CD4-positive, alpha-beta T cell treated with Interleukin-12 subunit alpha and Interleukin-12 subunit beta, for 1 hour (primary cell): ENCODE data around the gene GAS2L2.

Source experiments
- DNase-seq: peaks from one replicate; pipeline ENCODE4 v3.0.0-alpha.2; 2020

GAS2L2 gene

DNA sequence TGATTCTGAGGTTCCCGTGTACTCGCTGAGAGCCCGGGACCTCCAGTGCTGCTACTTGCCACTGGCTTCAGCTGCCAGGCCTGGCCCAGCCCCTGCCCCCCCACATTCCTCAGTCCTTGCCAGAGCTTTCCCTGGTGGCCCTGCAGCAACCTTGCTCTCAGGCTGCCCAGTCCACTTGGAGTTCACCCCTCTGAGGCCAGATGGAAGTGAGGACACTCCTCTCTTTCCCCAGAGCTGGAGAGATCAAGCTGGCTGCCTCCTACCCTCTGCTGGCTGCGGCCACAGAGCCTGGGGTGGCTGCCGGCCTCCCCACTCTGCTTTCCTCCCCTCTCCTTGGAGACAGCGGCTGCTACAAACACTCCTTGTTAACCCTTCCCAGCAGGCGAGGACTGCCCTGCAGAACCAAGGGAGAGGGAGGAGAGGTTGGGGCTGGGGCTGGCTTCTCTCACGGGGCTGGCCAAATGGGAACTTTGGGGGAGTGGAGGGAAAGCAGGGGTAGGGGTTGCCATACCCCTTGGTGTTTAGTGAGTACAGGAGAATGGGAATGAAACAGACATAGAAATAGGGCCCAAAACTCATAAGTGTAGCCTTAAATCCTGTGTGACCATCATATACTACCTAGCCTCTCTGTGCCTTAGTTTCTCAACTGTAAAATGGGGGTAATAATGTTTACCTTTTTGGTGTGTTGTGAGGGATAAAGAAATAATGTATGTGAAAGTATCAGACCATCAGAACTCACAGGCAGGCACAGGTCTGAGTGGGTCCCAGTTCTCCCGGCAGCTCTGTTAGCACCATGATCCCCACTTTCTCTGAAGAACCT is at the start of gene GAS2L2:
Gene GAS2L2 (minus strand): TSS at position 295 of the 820 bp plus-strand sequence. CDS start 389 bp downstream, outside the sequence.
- no peak for DNase-seq

DNA sequence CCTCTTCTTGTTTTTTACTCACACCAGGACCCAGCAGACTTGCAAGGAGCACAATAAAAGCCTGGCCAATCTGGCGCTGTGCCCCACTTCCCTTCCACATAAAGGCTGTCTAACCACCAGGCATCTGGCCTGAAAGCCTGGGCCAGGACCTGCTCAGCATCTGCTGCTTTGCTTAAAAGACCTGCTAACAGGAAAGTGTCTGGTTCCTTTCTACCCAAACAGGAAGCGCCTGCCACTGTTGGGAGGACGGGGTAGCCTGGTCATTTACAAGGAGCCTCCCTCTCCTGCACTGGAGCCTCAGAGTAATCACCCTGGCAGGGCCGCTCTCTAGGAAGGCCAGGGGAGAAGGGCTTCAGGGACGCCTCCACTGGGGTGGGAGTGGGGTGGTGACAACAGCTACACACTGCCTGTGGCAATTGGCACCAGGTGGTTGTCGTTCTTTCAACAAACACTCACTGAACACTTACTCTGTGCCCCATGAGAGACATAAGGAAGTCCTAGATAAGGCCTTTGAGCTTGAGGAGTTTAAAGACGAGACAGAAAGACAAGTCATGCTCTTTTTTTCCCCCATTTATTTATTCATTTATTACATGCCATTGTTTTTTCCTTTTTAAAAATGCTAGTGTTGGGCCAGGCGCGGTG is 48.7 kb upstream of the GAS2L2 start:
- DNase-seq, result no peak

DNA sequence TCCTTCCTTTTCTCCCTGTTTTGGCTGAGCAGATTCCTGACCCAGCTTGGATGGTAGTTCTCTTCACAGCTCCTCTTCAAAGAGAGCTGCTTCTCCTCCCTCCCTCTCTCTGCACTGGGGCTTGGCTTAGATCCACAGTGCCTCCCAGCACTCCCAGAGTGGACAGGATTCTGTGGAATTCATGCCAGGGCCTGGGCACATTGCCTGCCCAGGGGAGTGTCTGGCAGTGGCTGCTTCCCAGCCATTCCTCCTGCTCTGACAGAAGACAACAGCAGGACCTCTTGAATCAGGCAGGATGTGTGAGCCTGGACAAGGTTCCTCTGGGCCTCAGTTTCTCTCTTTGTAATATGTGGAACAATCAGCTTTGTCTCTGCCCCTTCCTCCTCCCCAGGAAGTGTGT is 46.9 kb upstream of the GAS2L2 start:
- no peak for DNase-seq

DNA sequence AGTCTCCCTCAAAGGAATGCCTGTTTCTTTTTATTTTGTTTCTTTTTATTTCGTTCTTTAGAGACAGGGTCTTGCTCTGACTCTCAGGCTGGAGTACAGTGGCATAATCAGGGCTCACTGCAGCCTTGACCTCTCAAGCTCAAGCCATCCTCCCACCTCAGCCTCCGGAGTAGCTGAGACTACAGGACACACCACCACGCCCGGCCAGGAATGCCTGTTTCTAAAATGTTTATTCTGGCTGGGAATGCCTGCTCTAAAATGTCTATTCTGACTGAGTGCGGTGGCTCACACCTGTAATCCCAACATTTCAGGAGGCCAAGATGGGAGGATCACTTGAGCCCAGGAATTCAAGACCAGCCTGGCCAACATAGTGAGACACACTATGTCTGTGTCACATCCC is 44.9 kb upstream of the GAS2L2 start:
- no peak for DNase-seq

DNA sequence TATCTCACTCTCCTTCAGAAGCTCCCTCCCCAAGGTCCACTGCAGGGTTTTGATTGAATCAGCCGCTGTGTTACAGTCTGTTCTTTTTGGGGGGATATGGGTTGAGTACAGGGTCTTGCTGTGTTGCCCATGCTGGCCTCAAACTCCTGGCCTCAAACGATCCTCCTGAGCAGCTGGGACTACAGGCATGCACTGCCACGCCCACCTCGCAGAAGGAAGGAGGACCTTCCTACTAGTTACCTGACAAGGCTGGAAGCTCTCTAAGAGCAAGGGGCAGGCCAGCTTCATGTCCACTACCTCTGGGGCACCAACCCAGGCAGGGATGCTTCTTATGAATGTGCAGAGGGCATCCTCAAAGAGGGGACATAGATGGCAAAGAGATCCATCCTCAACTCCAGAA is 44.3 kb upstream of the GAS2L2 start:
- DNase-seq, result no peak

DNA sequence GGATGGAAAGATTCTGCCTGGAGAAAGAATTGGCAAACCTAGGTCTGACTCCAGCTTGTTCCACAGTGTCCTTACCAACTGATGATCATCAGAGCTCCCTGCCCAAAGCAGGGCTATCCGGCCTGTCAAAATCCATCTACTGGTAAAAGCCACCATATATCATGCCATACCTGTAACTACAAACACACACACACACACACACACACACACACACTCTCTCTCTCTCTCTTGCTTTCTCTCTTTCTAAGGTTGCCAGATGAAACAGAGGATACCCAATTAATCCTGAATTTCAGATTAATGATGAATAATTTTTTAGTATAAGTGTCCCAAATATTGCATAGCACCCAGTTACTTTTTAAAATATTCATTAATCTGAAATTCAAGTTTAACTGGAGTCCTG is 43.9 kb upstream of the GAS2L2 start:
- no peak for DNase-seq

DNA sequence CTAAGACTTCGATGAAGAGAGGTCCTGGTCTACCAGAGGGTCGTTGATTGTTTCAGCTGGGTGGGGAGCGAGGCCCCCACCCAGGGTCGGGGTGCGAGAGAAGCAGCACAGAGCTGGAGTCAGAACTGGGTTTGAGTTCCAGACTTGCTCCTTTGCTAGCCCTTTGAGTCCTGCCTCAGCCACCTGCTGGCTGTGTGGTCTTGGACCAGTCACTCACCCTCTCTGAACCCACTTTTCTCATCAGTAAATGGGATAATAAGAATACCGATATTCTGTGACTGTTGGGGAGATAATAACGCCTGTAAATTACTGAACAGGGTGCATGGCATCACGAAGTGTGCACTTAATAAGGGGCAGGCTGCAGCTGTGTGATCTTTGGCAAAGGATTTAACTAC is 42.8 kb upstream of the GAS2L2 start:
- DNase-seq, result no peak

DNA sequence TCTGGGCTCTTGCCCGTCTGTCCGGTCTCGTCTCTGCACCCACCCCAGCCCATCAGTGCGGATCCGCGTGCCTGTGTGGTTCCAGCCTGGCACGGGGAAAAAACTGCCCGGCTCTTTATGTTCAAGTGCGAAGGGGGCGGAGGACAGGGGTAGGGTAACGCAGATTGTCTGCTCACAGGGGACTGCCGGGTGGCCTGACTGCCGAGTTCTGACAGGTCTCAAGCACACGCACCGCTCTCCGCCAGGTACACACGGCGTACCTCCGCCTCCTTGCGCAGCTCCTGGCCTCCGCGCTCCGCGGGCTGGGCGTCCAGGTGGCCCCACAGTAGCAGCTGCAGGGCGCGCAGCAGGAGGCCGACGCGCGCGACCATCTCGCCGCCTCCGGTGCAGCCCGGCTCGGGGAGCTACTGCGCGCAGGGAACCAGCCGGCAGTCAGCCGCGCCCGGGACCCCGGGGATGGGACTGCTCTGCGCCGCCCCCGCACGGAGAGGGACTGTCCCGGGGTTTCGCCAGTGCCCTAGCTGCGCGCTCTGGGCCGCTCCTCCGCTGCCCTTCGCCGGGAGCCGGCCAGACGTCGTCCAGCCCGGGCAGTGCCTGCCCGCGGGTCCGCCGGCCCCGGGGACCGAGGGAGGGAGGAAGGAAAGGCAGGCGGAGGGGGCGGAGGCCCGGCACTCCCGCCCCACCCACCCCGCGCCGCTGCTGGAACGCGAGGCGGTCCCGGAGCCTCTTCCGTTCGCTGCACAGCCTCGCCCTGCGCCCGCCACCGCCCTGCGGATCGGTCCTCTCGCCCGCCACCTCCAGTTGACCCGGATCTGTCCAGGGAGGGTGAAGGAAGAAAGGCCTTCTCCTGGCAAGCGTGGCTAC is 42.2 kb upstream of the GAS2L2 start, which contains the start of gene MMP28:
Gene MMP28 (minus strand): TSS at position 635 of the 864 bp plus-strand sequence. CDS start 264 bp downstream, at position 371.
- DNase-seq, result peak; percentile 22

DNA sequence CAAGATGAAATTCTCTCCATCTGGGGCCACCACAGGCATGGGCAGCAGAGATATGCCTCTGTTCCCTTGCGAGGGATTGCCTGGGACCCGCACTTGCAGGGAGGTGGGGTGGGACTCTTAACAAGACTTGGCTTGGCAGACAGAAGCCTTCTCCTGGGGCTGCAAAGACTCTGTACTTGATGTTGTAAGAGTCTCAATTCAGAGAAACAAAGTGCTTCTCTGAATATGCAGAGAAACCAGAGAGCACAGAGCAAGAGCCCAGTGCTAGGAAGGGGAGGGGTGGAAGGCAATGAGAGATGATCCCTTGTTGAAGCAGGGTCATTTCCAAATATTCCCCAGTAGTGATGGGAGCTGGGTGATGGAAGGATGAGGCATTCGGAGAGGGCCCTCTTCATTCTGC is 40.2 kb upstream of the GAS2L2 start:
- DNase-seq, result no peak

DNA sequence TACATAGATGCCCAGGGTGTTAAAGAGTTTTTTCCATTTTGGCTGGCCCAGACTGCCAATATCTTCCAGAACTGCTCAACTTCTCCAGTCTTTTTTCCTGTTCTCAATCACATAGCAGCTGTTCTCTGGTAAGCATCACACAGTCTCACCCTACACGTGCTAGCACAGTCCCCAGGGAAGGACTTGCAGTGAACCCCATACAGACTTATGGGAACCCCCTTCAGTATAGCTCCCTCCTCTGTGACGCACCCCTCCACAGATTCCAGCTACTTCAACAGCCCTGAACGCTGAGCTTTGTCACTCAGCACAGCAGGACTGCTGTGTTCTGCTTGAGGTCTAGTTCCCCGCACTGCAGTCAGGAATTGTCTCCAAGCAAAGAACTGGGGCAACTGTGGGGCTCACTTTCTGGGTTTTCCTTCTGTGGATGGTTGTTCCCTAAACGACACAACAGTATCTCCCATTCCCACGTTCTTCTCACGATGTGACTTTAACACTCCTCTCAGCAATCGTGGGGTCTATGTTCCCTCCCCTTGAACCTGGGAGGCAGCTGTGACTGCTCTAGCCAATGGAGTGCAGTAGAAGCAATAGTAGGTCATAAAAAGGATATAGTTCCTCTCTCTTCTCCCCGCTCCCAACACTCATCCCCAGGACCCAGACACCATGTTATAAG is 38.8 kb upstream of the GAS2L2 start:
- no peak for DNase-seq

DNA sequence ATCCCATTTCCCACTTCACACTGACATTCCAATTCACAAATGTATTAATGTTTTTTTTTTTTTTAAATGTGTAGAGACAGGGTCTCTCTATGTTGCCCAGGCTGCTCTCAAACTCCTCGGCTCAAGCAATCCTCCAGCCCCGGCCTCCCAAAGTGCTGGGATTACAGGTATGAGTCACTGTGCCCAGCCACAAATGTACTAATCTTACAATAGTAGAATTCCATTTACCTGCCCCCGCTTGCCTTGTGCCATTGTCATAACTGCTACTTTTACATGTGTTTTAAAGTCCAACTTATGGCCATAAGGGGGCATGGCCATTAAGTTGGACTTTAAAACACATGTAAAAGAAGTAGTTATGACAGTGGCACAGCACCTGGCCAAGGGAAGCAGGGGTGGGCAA is 37.8 kb upstream of the GAS2L2 start:
- no peak for DNase-seq

DNA sequence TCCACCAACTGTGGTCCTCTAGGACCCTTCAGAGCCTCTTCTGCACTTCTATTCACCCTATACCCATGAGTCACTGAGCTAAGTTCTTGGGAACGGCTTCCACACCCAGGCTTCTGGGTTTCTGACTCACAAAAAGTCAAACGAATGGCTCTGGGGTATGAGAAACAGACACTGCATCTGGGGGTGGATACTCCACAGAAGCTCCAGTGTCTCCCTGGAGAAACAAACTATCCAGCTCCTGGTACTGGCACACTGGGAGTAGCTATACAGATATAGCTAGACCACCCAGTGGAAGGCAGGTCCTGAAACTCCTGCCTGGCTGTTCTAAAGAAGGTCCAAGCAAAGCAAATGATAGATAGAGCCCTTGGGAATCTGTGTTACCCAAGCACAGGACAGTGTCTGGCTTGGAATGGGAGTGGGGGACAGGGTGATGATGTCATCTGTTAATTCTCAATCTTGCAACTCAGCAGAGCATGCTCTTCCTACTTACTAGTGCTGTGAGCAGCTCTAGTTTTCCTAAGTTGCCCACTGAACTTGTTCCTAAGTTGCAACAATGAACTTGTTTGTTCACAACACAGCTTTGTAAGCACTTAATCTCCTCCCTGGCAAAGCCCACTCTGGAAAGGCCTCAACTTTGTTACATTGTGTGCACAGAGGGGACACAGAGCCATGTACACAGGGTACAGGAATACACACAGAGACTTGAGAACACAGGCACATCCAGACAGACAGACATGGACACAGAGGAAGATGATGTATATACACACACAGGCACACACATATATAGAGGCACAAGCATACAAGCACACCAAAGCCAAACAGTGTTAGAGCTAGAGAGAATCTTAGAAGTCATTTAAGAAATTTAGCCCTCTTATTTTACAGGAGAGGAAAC is 35.7 kb upstream of the GAS2L2 start:
- no peak for DNase-seq

DNA sequence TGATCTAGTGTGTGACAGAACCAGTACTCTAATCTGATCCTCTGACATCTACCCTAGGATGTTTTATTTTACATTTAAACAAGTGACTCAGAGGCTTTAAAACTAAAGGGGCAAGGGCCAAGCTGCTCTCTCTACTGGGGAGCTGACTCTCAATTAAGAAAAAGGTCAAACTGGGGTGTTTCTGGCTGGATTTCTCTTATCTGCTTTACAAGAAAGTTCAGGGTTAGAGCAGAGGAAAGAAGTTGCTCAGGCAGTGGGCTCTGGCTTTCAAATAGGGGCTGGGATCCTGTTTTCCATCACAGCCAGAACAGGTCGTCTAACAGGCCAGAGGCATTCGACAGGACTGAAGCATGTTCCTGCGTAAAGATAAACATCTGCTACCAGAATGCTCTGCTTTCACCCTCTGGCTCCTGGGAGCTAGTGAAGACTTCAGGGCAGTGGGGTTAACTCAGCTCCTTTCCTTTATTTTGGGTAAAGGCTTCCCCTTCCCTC is 33.9 kb upstream of the GAS2L2 start:
- DNase-seq, result no peak

DNA sequence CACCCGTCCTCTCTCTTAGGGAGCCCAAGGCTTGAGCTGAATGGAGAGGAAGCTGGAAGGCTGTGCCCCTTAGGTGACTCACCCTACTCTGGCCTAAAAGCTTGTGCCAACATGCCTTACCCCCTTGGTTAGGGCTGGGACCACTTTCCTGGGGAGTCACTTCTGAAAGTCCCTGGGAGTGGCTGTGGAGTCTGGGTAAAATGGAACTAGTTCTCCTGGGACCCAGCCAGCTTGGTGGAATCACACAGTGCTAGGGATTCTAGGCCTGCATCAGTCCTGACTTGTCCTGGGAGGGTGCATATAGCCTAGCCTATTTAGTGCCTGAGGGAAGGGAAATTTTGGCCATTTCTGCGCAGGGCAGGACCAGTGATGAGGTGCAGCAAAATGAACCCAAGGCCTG is 31.9 kb upstream of the GAS2L2 start:
- DNase-seq, result no peak

DNA sequence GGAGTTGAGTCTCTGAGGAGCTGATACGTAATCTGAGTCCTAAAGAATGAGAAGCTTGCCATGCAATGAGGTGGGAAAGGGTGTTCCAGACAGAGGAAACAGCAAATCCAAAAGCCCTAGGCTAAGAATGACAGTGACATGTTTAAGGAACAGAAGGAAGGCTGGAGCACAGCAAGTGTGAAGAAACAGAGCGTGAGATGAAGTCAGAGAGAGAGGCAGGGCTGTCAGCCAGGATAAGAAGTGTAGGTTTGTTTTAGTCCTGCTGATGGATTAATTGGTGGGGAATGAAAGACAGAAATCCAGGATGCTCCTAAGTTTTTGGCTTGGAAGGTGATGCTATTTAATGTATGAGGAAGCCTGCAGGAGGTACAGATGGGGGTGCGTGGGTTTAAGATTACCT is 27.9 kb upstream of the GAS2L2 start:
- DNase-seq, result no peak

DNA sequence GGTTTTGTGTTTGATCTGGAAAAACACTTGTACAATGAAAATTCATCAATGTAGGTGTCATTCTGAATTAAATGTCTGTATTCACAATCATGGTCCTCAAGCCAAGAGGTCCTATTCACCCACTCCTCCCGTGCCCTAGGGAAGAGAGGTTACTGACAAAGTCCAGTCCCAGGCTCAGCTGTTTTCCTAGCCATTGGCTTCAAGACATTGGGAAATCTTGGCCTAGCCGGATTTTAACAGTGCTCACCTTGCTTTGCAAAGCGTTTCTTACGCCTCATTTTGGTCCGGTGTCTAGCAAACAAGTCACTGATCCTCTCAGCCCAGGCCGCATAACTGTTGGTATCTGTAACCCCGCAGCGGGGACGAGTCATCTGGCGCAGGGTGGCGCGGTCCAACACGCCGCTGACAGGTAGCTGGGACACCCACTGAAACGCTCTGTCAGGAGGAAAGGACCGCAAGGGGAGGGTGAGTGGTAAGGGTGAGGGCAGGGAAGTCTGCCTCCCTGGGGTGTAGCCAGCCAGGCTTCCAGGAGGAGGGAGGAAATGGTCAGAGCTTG is 25.7 kb upstream of the GAS2L2 start:
- no peak for DNase-seq

DNA sequence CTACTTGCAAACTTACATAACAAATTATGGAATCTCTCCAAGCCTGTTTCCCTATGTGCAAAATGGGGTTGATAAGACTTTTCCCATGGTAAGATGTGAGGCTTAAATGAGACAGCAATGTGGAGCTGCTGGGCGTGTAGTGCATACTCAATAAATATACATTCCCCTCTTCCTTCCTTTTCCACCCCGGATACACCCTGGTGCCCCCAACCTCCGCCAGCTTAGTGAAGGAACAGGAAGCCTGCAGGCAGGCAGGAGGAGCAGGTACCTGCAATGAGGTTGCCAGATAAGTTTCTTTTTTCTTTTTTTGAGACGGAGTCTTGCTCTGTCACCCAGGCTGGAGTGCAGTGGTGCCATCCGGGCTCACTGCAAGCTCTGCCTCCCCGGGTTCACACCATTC is 22.5 kb upstream of the GAS2L2 start:
- no peak for DNase-seq

DNA sequence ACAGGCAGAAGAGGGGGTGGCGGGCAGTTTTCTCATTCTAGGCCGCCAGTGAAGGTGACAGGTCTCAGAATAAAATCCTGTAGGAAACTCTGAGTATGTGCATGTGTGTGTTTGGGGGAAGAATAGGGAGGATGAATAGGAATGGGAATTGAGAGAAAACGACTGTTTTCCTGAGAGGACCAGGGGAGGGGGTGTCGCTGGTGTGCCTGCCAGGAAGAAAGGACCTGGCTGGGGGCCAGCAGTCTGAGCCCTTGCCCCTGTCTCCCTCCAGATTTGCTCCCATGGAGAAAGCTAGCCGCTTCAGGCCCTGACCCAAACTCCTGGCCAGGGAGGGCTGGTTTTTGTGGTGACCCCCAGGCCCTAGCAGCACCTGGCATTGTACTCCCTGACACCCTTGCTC is 22.0 kb upstream of the GAS2L2 start:
- no peak for DNase-seq

DNA sequence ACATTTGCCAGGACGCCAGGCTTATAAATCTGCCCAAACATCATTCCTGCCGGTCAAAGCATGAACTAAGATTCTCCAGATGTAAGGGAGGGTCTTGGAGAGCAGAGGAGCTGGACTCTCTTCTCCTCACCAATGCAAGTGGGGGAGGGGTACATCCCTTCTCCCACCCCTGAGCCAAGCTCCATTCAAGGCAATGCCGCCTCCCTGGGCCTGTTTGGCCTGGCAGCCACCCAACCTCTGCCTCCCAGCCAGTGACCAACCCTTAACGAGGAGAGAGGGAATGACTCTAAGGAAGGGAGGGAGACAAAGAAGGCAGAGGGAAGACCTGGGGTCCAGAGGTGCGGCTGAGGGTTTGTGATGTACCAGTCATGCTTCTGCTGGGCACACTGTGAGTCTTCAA is 21.5 kb upstream of the GAS2L2 start:
- no peak for DNase-seq

DNA sequence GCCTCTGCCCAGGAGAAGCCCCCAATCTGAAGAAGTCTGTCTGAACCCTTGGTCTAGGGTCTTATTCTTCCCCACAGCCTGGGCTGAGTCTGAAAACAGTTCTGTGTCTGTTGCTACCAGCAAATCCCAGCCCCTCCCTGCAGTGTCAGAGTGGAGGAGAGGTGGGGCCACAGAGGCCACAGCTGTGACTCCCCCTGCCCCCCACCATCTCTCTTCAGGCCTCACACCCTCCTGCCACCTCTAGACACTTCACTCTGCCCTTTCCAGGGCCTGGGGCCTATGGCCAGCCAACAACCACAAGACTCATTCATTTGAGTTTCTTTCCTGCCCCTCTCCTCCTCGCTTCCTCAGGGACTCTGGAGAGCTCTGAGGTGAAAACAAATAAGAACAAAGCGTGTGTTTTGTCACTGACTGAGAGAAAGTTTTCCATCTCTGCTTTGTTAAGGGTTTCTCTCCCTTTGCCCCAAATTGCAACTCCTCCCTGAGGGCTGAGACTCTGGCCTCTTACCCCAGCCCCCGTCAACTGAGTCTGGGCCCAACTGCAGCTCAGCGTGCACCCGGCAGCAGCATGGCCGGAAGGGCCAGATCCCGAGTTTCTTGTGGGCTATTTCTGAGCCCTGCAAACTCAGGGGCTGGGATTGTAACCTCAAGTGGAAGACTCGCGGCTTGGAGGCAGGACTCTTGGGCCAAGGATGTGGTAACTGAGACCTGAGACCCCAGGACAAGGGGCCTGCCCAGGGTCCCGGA is 20.8 kb upstream of the GAS2L2 start:
- no peak for DNase-seq

DNA sequence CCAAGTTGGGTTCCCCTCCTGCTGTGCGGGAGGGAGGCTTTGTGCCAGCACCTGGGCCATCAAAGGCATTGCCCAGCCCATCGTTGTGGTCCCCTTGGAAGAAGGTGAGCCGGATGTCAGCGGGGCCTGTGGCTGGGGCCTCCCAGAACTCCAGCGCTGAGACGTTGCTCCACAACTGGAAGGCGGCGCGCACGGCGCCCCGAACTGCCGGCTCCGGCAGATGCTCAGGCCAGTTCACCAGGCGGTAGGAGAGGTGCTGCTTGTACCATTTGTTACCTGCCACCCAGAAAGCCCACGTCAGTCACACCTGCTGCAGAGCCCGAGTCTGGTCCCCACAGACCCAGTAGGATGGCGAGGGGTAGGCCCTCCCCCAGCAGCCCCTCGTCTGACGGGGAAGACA is 20.1 kb upstream of the GAS2L2 start:
- DNase-seq, result no peak
